ENCODE results near the gene BSG.

The BSG gene

GRCh38 chr19:591099-591958 lies 18.9 kb downstream of the BSG start:
- no peak overlapping the region for H3K4me3 ChIP-seq (ENCODE audit: low read length)
- H3K27ac ChIP-seq (ENCODE audit: low read depth, low read length), result no peak overlapping the region
- H3K36me3 ChIP-seq (ENCODE audit: control insufficient read depth, low read length), result no peaks in the 10 kb centered on the region
- peaks cover 11% of the 10 kb centered on the region for H3K4me1 ChIP-seq (ENCODE audit: control insufficient read depth, low read length)
- H3K9me2 ChIP-seq (replicated peaks; ENCODE audit: control insufficient read depth, low read length), result no peaks in the 10 kb centered on the region
- H3K79me2 ChIP-seq (ENCODE audit: control insufficient read depth, low read length), result no peaks in the 10 kb centered on the region
- no peaks in the 10 kb centered on the region for H3F3A ChIP-seq (ENCODE audit: control insufficient read depth, insufficient read depth)
- 0 out of 2 replicates have a peak, but pooled peaks cover 3% of the 10 kb centered on the region for H4K20me1 ChIP-seq (ENCODE audit: control insufficient read depth, insufficient read depth, low read depth, low read length)
- TF ChIP-seq EZH2phosphoT487 (IDR thresholded peaks at IDR 0.05; ENCODE audit: borderline replicate concordance, low read length), result no peak
- no peak for TF ChIP-seq CTCF (IDR thresholded peaks at IDR 0.05; ENCODE audit: low read depth, low read length, poor library complexity, severe bottlenecking)
- H3K4me2 ChIP-seq (ENCODE audit: low read length), result no peak overlapping the region
- no peaks in the 10 kb centered on the region for H3K9me3 ChIP-seq (ENCODE audit: control insufficient read depth, insufficient read depth, low read length)
- peaks cover 18% of the 10 kb centered on the region for H3K27me3 ChIP-seq (ENCODE audit: control insufficient read depth, low read length)

- Histone ChIP-seq H3K9me2 (replicated peaks; ENCODE audit: control insufficient read depth, low read length) (no peaks in the 10 kb centered on the region), H3K4me3 (ENCODE audit: low read length) (no peak overlapping the region), H3K27ac (ENCODE audit: low read depth, low read length) (no peak overlapping the region), H3F3A (ENCODE audit: control insufficient read depth, insufficient read depth) (no peaks in the 10 kb centered on the region), H3K4me1 (ENCODE audit: control insufficient read depth, low read length) (peaks cover 11% of the 10 kb centered on the region), H3K4me2 (ENCODE audit: low read length) (no peak overlapping the region), H3K79me2 (ENCODE audit: control insufficient read depth, low read length) (no peaks in the 10 kb centered on the region), H3K9me3 (ENCODE audit: control insufficient read depth, insufficient read depth, low read length) (no peaks in the 10 kb centered on the region), H3K36me3 (ENCODE audit: control insufficient read depth, low read length) (no peaks in the 10 kb centered on the region), H3K27me3 (ENCODE audit: control insufficient read depth, low read length) (peaks cover 18% of the 10 kb centered on the region), H4K20me1 (ENCODE audit: control insufficient read depth, insufficient read depth, low read depth, low read length) (0 out of 2 replicates have a peak, but pooled peaks cover 3% of the 10 kb centered on the region)
- TF ChIP-seq CTCF (IDR thresholded peaks at IDR 0.05; ENCODE audit: low read depth, low read length, poor library complexity, severe bottlenecking) (no peak), EZH2phosphoT487 (IDR thresholded peaks at IDR 0.05; ENCODE audit: borderline replicate concordance, low read length) (no peak)
These were observed 19.7 kb downstream of the BSG start for GRCh38 chr19:592101-592500.

- no peaks in the 10 kb centered on the region for H3K9me3 ChIP-seq (ENCODE audit: control insufficient read depth, insufficient read depth, low read length)
- H3K27ac ChIP-seq (ENCODE audit: low read depth, low read length), result no peak overlapping the region
- no peak for TF ChIP-seq CTCF (IDR thresholded peaks at IDR 0.05; ENCODE audit: low read depth, low read length, poor library complexity, severe bottlenecking)
- no peak for TF ChIP-seq EZH2phosphoT487 (IDR thresholded peaks at IDR 0.05; ENCODE audit: borderline replicate concordance, low read length)
- H4K20me1 ChIP-seq (ENCODE audit: control insufficient read depth, insufficient read depth, low read depth, low read length), result 0 out of 2 replicates have a peak, but pooled peaks cover 3% of the 10 kb centered on the region
- no peaks in the 10 kb centered on the region for H3K9me2 ChIP-seq (replicated peaks; ENCODE audit: control insufficient read depth, low read length)
- peaks cover 17% of the 10 kb centered on the region for H3K27me3 ChIP-seq (ENCODE audit: control insufficient read depth, low read length)
- H3F3A ChIP-seq (ENCODE audit: control insufficient read depth, insufficient read depth), result no peaks in the 10 kb centered on the region
- peaks cover 11% of the 10 kb centered on the region for H3K4me1 ChIP-seq (ENCODE audit: control insufficient read depth, low read length)
- H3K4me2 ChIP-seq (ENCODE audit: low read length), result no peak overlapping the region
- no peaks in the 10 kb centered on the region for H3K36me3 ChIP-seq (ENCODE audit: control insufficient read depth, low read length)
- H3K79me2 ChIP-seq (ENCODE audit: control insufficient read depth, low read length), result no peaks in the 10 kb centered on the region
- no peak overlapping the region for H3K4me3 ChIP-seq (ENCODE audit: low read length)
These were observed 20.7 kb downstream of the BSG start for GRCh38 chr19:593055-593454.
